ENCODE data around the gene ENTPD5. TPM values are rescaled to one million over a fixed set of nuclear protein-coding genes. Genes with fewer than 3 reads are reported as not detected.

The ENTPD5 gene
- total RNA-seq, 1 experiment from 2014 or later: 6.8 TPM

- no peak overlapping the region for H2BK15ac ChIP-seq (ENCODE audit: low read depth, low read length)
- no peaks in the 10 kb centered on the region for H3K4me1 ChIP-seq (ENCODE audit: insufficient read depth, low read length)
- no peak overlapping the region for H3K56ac ChIP-seq (ENCODE audit: insufficient read length, low read depth, low read length)
- no peaks in the 10 kb centered on the region for H3K36me3 Mint-ChIP-seq (ENCODE audit: insufficient read depth in 1 of 3, low read depth in 3 of 3)
- no peak overlapping the region for H2BK5ac ChIP-seq (ENCODE audit: insufficient read length, low read length)
- H3K27ac Mint-ChIP-seq: no peak overlapping the region
- H3K79me2 ChIP-seq (ENCODE audit: insufficient read depth, low read length): no peaks in the 10 kb centered on the region
- H3K4me2 ChIP-seq (ENCODE audit: insufficient read depth, insufficient read length, low read length): no peak overlapping the region
- H3K23ac ChIP-seq (ENCODE audit: insufficient read length, low read depth, low read length): no peak overlapping the region
- no peak overlapping the region for H4K5ac ChIP-seq (ENCODE audit: insufficient read length, low read depth, low read length)
- no peaks in the 10 kb centered on the region for H3K79me1 ChIP-seq (ENCODE audit: insufficient read depth, low read depth, low read length, poor library complexity, severe bottlenecking)
- no peak overlapping the region for H3K18ac ChIP-seq (ENCODE audit: insufficient read length, low read depth, low read length)
- no peak for DNase-seq
- H2BK120ac ChIP-seq (ENCODE audit: low read depth, low read length, poor library complexity, severe bottlenecking): no peak overlapping the region
- TF ChIP-seq CTCF (conservative IDR thresholded peaks at IDR 0.05): no peak
- H3K4ac ChIP-seq (ENCODE audit: low read depth, low read length): no peak overlapping the region
- no peaks in the 10 kb centered on the region for H4K20me1 ChIP-seq (ENCODE audit: control insufficient read depth, insufficient read depth, insufficient read length)
- no peaks in the 10 kb centered on the region for H3K9me3 Mint-ChIP-seq
- H2BK12ac ChIP-seq (ENCODE audit: insufficient read length, low read depth, low read length): no peak overlapping the region
- no peak overlapping the region for H3T11ph ChIP-seq (ENCODE audit: low read length)
- no peak overlapping the region for H4K8ac ChIP-seq (replicated peaks; ENCODE audit: insufficient read length, low read depth, low read length)
- no peak overlapping the region for H4K91ac ChIP-seq (ENCODE audit: insufficient read length, low read depth, low read length)
- WGBS (ENCODE audit: extremely low coverage, insufficient read length, low lambda C conversion rate): no CpG with 5 or more reads among the region's 3 CpGs
- no peaks in the 10 kb centered on the region for H3K27me3 Mint-ChIP-seq (ENCODE audit: low read depth)
- H3K4me3 Mint-ChIP-seq: no peak overlapping the region
- H3K9ac ChIP-seq (ENCODE audit: extremely low read depth, insufficient read length, low read length): no peak overlapping the region
- H3K14ac ChIP-seq (ENCODE audit: insufficient read depth, low read length): no peak overlapping the region
- H3K27ac ChIP-seq (ENCODE audit: insufficient read length, low read depth, low read length): no peak overlapping the region
- H3K27me3 ChIP-seq (ENCODE audit: insufficient read depth, low read length): no peaks in the 10 kb centered on the region
- H2BK20ac ChIP-seq (ENCODE audit: low read depth, low read length, poor library complexity, severe bottlenecking): no peak overlapping the region
- no peak overlapping the region for H2AFZ ChIP-seq (ENCODE audit: low read length)
- no peaks in the 10 kb centered on the region for H3K9me3 ChIP-seq (ENCODE audit: control insufficient read depth, low read depth, low read length)
- H3K23me2 ChIP-seq (ENCODE audit: insufficient read length, low read depth, low read length, poor library complexity, severe bottlenecking): no peaks in the 10 kb centered on the region
- H2AK5ac ChIP-seq (ENCODE audit: insufficient read length, low read length): no peak overlapping the region
- no peaks in the 10 kb centered on the region for H3K4me1 Mint-ChIP-seq
These were observed 10.0 kb upstream of the ENTPD5 start for GRCh38 chr14:74029136-74029535.
